Smooth muscle cell (in vitro differentiated cells): ENCODE data around the gene MAP3K5. TPM values are rescaled to one million over a fixed set of nuclear protein-coding genes. Genes with fewer than 3 reads are reported as not detected.

Experiments used
- DNase-seq: peaks from one replicate; lab custom pipeline; 2025; ENCODE audit not compliant: unreplicated experiment; lab: John Stamatoyannopoulos, UW
- H2AFZ ChIP-seq: fragments of 200-600 bp; sonication (generic); 2 replicates; pipeline ENCODE4 v1.6.0; 2016; ENCODE audit warnings: antibody characterized with exemption, low read depth, mild to moderate bottlenecking
- H3F3A ChIP-seq: fragments of 200-600 bp; sonication (generic); 2 replicates; pipeline ENCODE4 v1.6.0; 2017; ENCODE audit warnings: antibody characterized with exemption, low read depth
- H3K27ac ChIP-seq: fragments of 200-600 bp; sonication (generic); 2 replicates; pipeline ENCODE4 v1.5.1; 2016; ENCODE audit warnings: low read depth, mild to moderate bottlenecking
- H3K27me3 ChIP-seq: fragments of 200-600 bp; sonication (generic); 2 replicates; pipeline ENCODE4 v1.6.1; 2016; ENCODE audit warnings: low read depth, mild to moderate bottlenecking
- H3K36me3 ChIP-seq: fragments of 200-600 bp; sonication (generic); 2 replicates; pipeline ENCODE4 v1.5.1; 2016; ENCODE audit warnings: low read depth
- H3K4me1 ChIP-seq: fragments of 200-600 bp; sonication (generic); 2 replicates; pipeline ENCODE4 v1.5.1; 2016; ENCODE audit warnings: low read depth
- H3K4me2 ChIP-seq: fragments of 200-600 bp; sonication (generic); 2 replicates; pipeline ENCODE4 v1.6.0; 2016; ENCODE audit warnings: mild to moderate bottlenecking
- H3K4me3 ChIP-seq: fragments of 200-600 bp; sonication (generic); 2 replicates; pipeline ENCODE4 v1.5.1; 2016; ENCODE audit warnings: mild to moderate bottlenecking
- H3K79me2 ChIP-seq: fragments of 200-600 bp; sonication (generic); 2 replicates; pipeline ENCODE4 v1.6.0; 2016; ENCODE audit warnings: low read depth, mild to moderate bottlenecking
- H3K9ac ChIP-seq: fragments of 200-600 bp; sonication (generic); 2 replicates; pipeline ENCODE4 v1.6.0; 2016; ENCODE audit warnings: low read depth
- H3K9me3 ChIP-seq: fragments of 200-600 bp; sonication (generic); replicated peaks from 2 replicates; pipeline ENCODE4 v1.5.1; 2016; ENCODE audit warnings: low read depth
- H4K20me1 ChIP-seq: fragments of 200-600 bp; sonication (generic); 2 replicates; pipeline ENCODE4 v1.6.0; 2016; ENCODE audit warnings: low read depth
- CTCF ChIP-seq: fragments of 200-600 bp; sonication (generic); IDR thresholded peaks from 2 replicates; pipeline ENCODE4 v1.5.1; 2017; ENCODE audit warnings: borderline replicate concordance, mild to moderate bottlenecking, antibody characterized with exemption; ENCODE audit not compliant: insufficient read depth, poor library complexity, severe bottlenecking
- WGBS: methylation state at CpG from one replicate; pipeline ENCODE4 v1.1.7; 2016; ENCODE audit warnings: low lambda C conversion rate; 5-methylcytosine and 5-hydroxymethylcytosine counted together
- polyA plus RNA-seq: library from polyadenylated mRNA; unstranded; fragments of >200 nt; fragmentation: Nextera tagmentation; extraction: Ambion mirVana; gene quantifications from 2 replicates; pipeline ENCODE4 v1.2.1, GENCODE V29; 2016
- total RNA-seq: library from RNA; depleted of rRNA; stranded (reverse); fragments of >200 nt; gene quantifications from 2 replicates; pipeline ENCODE4 v1.2.3, GENCODE V29; 2014

MAP3K5 gene
- total and polyA plus RNA-seq, 2 experiments from 2014 or later: 0.93 to 2.1 TPM

DNA sequence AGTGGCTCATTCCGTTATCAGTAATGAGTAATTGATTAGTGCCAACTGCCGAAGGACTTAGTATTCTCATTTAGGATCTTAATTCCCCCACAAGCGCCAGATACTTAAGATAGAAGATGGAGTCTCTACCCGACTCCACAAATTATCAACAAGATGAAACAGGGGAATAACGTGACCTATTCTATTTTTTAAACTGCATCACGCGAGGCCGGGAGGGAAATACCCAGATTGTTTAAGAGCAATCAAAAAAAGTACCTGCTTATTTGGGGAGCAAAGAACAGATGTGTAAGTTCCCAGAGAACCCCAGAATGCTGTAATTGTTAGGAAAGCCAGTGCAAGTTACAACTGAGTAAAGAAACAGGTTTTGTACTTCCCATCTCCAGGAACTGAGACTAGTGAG, 1.1 kb upstream of the MAP3K5 start:
- no peak for DNase-seq
- H3K9me3 ChIP-seq: no peaks in the 10 kb centered on the region
- H3K4me3 ChIP-seq: peak overlapping the region; percentile 91
- H3K27me3 ChIP-seq: peaks cover 42% of the 10 kb centered on the region
- H3K79me2 ChIP-seq: no peaks in the 10 kb centered on the region
- no peak overlapping the region for H3K27ac ChIP-seq
- TF ChIP-seq CTCF: no peak
- 60% methylated on average over 8 of the region's 8 CpGs for WGBS
- peaks cover 8% of the 10 kb centered on the region for H3F3A ChIP-seq
- H2AFZ ChIP-seq: peak overlapping the region; percentile 98
- no peaks in the 10 kb centered on the region for H3K36me3 ChIP-seq
- peaks cover 8% of the 10 kb centered on the region for H3K4me1 ChIP-seq
- no peak overlapping the region for H3K9ac ChIP-seq
- no peaks in the 10 kb centered on the region for H4K20me1 ChIP-seq
- H3K4me2 ChIP-seq: peak overlapping the region; percentile 99

DNA sequence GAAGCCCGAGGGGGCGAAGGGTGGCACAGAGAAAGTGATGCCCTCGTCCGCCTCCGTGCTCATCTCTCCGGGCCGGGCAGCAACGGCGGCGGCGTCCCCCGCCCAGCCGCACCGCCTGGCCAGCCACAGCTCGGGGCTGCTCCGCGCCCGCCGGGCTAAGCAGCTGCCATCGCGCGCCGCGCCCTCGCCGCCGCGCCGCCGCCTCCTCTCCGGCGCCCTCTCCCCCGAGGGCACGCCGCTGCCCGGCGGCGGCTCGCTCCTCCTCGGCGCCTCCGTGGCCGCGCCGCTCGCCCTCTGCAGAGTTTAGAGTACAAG, 225 bp downstream of the MAP3K5 start:
- H3K9ac ChIP-seq: no peak overlapping the region
- WGBS: 1% methylated on average over 27 of the region's 46 CpGs
- H3K9me3 ChIP-seq: no peaks in the 10 kb centered on the region
- H3F3A ChIP-seq: peaks cover 8% of the 10 kb centered on the region
- no peaks in the 10 kb centered on the region for H4K20me1 ChIP-seq
- H3K4me3 ChIP-seq: peak overlapping the region; percentile 91
- no peaks in the 10 kb centered on the region for H3K79me2 ChIP-seq
- peak overlapping the region; percentile 70 for H2AFZ ChIP-seq
- H3K4me1 ChIP-seq: peaks cover 8% of the 10 kb centered on the region
- no peak overlapping the region for H3K27ac ChIP-seq
- peaks cover 42% of the 10 kb centered on the region for H3K27me3 ChIP-seq
- DNase-seq: no peak
- no peak for TF ChIP-seq CTCF
- peak overlapping the region; percentile 99 for H3K4me2 ChIP-seq
- no peaks in the 10 kb centered on the region for H3K36me3 ChIP-seq

- no peak for DNase-seq
- no peaks in the 10 kb centered on the region for H4K20me1 ChIP-seq
- H3K27ac ChIP-seq: no peak overlapping the region
- H3F3A ChIP-seq: peaks cover 8% of the 10 kb centered on the region
- TF ChIP-seq CTCF: no peak
- H3K27me3 ChIP-seq: peaks cover 42% of the 10 kb centered on the region
- no peaks in the 10 kb centered on the region for H3K36me3 ChIP-seq
- peak overlapping the region; percentile 99 for H3K4me2 ChIP-seq
- peak overlapping the region; percentile 91 for H3K4me3 ChIP-seq
- H3K4me1 ChIP-seq: peaks cover 8% of the 10 kb centered on the region
- 8% methylated on average over 59 of the region's 62 CpGs for WGBS
- no peaks in the 10 kb centered on the region for H3K79me2 ChIP-seq
- H2AFZ ChIP-seq: peak overlapping the region; percentile 70
- H3K9me3 ChIP-seq: no peaks in the 10 kb centered on the region
- H3K9ac ChIP-seq: no peak overlapping the region
These were observed 782 bp downstream of the MAP3K5 start for GRCh38 chr6:136791296-136792094.
